ENCODE measurements around the gene SHB.
A peak's percentile ranks its signal among the peaks of the same experiment; 100 is the strongest.

SHB gene

GRCh38 chr9:38008168-38009034 is 60.6 kb downstream of the SHB start:
- Histone ChIP-seq H2BK15ac (ENCODE audit: low read depth, poor library complexity, severe bottlenecking) (peak overlapping the region; percentile 29), H3K4ac (ENCODE audit: low read depth in 1 of 2, low read length in 2 of 2) (peak overlapping the region; percentile 76 to 92), H2AK5ac (ENCODE audit: low read length, severe bottlenecking) (peak overlapping the region; percentile 78), H3K14ac (ENCODE audit: low read length in 2 of 2) (peak overlapping the region in 1 of 2 experiments; percentile 72), H3K18ac (ENCODE audit: low read depth in 1 of 2, low read length in 2 of 2) (peak overlapping the region; percentile 97 to 99), H2BK120ac (ENCODE audit: low read depth, low read length) (peak overlapping the region; percentile 69), H3K4me2 (ENCODE audit: low read length, poor library complexity, severe bottlenecking) (peak overlapping the region; percentile 20), H3K36me3 (ENCODE audit: control insufficient read depth in 1 of 2, insufficient read depth in 2 of 2, low read depth in 1 of 2, low read length in 2 of 2) (peaks cover 16 to 57% of the 10 kb centered on the region in 2 experiments), H3K9ac (ENCODE audit: low read length) (peak overlapping the region; percentile 79), H4K91ac (ENCODE audit: low read length) (peak overlapping the region; percentile 97), H3K27ac (ENCODE audit: low read length, poor library complexity, severe bottlenecking) (peak overlapping the region; percentile 93), H2BK12ac (ENCODE audit: low read length in 2 of 2) (peak overlapping the region; percentile 42 to 86), H3K4me3 (ENCODE audit: insufficient read depth in 1 of 2, low read depth in 1 of 2, low read length in 2 of 2) (peak overlapping the region in 1 of 2 experiments; percentile 42), H3K9me3 (ENCODE audit: control insufficient read depth, low read length) (no peaks in the 10 kb centered on the region), H3K79me1 (replicated peaks; ENCODE audit: low read length, poor library complexity, severe bottlenecking) (peaks cover 7% of the 10 kb centered on the region), H2AFZ (ENCODE audit: low read depth, low read length) (no peak overlapping the region), H3K4me1 (ENCODE audit: control insufficient read depth, insufficient read depth, low read depth, low read length) (peaks cover 72% of the 10 kb centered on the region), H3K27me3 (ENCODE audit: control insufficient read depth in 1 of 2, insufficient read depth in 1 of 2, low read length in 2 of 2) (no peaks in the 10 kb centered on the region), H3K23ac (ENCODE audit: low read length in 2 of 2) (no peak overlapping the region), H2BK5ac (ENCODE audit: low read depth, low read length, poor library complexity, severe bottlenecking) (peak overlapping the region; percentile 73), H4K8ac (ENCODE audit: low read length) (peak overlapping the region; percentile 79)
- DNase-seq: peak; percentile 93
- 5% methylated on average over 5 of the region's 10 CpGs for WGBS

- H3K9ac ChIP-seq (ENCODE audit: low read length): no peak overlapping the region
- H4K8ac ChIP-seq (ENCODE audit: low read length): no peak overlapping the region
- H3K4ac ChIP-seq (ENCODE audit: low read depth in 1 of 2, low read length in 2 of 2): peak overlapping the region in 1 of 2 experiments; percentile 54
- no peak overlapping the region for H2BK15ac ChIP-seq (ENCODE audit: low read depth, poor library complexity, severe bottlenecking)
- H3K27me3 ChIP-seq (ENCODE audit: control insufficient read depth in 1 of 2, insufficient read depth in 1 of 2, low read length in 2 of 2): no peaks in the 10 kb centered on the region
- H2AFZ ChIP-seq (ENCODE audit: low read depth, low read length): no peak overlapping the region
- WGBS: 91% methylated on average over 5 of the region's 5 CpGs
- peak overlapping the region; percentile 16 to 25 for H3K18ac ChIP-seq (ENCODE audit: low read depth in 1 of 2, low read length in 2 of 2)
- no peak overlapping the region for H3K4me3 ChIP-seq (ENCODE audit: insufficient read depth in 1 of 2, low read depth in 1 of 2, low read length in 2 of 2)
- peaks cover 3 to 49% of the 10 kb centered on the region in 2 experiments for H3K36me3 ChIP-seq (ENCODE audit: control insufficient read depth in 1 of 2, insufficient read depth in 2 of 2, low read depth in 1 of 2, low read length in 2 of 2)
- H3K4me1 ChIP-seq (ENCODE audit: control insufficient read depth, insufficient read depth, low read depth, low read length): peaks cover 74% of the 10 kb centered on the region
- no peak for DNase-seq
- H3K23ac ChIP-seq (ENCODE audit: low read length in 2 of 2): no peak overlapping the region
- peak overlapping the region; percentile 54 for H2BK120ac ChIP-seq (ENCODE audit: low read depth, low read length)
- H3K4me2 ChIP-seq (ENCODE audit: low read length, poor library complexity, severe bottlenecking): no peak overlapping the region
- H3K14ac ChIP-seq (ENCODE audit: low read length in 2 of 2): no peak overlapping the region
- H2BK5ac ChIP-seq (ENCODE audit: low read depth, low read length, poor library complexity, severe bottlenecking): no peak overlapping the region
- peaks cover 8% of the 10 kb centered on the region for H3K79me1 ChIP-seq (replicated peaks; ENCODE audit: low read length, poor library complexity, severe bottlenecking)
- H4K91ac ChIP-seq (ENCODE audit: low read length): peak overlapping the region; percentile 66
- H2BK12ac ChIP-seq (ENCODE audit: low read length in 2 of 2): peak overlapping the region in 1 of 2 experiments; percentile 3
- peak overlapping the region; percentile 93 for H3K27ac ChIP-seq (ENCODE audit: low read length, poor library complexity, severe bottlenecking)
- no peaks in the 10 kb centered on the region for H3K9me3 ChIP-seq (ENCODE audit: control insufficient read depth, low read length)
- peak overlapping the region; percentile 51 for H2AK5ac ChIP-seq (ENCODE audit: low read length, severe bottlenecking)
Observed at GRCh38 chr9:38007016-38007415, 62.0 kb downstream of the SHB start.

GRCh38 chr9:38006163-38006562 is 62.9 kb downstream of the SHB start:
- no peak overlapping the region for H3K4me2 ChIP-seq (ENCODE audit: low read length, poor library complexity, severe bottlenecking)
- peaks cover 4 to 47% of the 10 kb centered on the region in 2 experiments for H3K36me3 ChIP-seq (ENCODE audit: control insufficient read depth in 1 of 2, insufficient read depth in 2 of 2, low read depth in 1 of 2, low read length in 2 of 2)
- peaks cover 7% of the 10 kb centered on the region for H3K79me1 ChIP-seq (replicated peaks; ENCODE audit: low read length, poor library complexity, severe bottlenecking)

GRCh38 chr9:38004809-38005560 is 64.0 kb downstream of the SHB start:
- Histone ChIP-seq H2BK15ac (ENCODE audit: low read depth, poor library complexity, severe bottlenecking) (peak overlapping the region; percentile 73), H2BK12ac (ENCODE audit: low read length in 2 of 2) (no peak overlapping the region), H3K4ac (ENCODE audit: low read depth in 1 of 2, low read length in 2 of 2) (peak overlapping the region in 1 of 2 experiments; percentile 1), H3K36me3 (ENCODE audit: control insufficient read depth in 1 of 2, insufficient read depth in 2 of 2, low read depth in 1 of 2, low read length in 2 of 2) (peaks cover 8 to 50% of the 10 kb centered on the region in 2 experiments), H3K4me2 (ENCODE audit: low read length, poor library complexity, severe bottlenecking) (no peak overlapping the region), H3K79me1 (replicated peaks; ENCODE audit: low read length, poor library complexity, severe bottlenecking) (peaks cover 8% of the 10 kb centered on the region), H3K9ac (ENCODE audit: low read length) (no peak overlapping the region), H3K9me3 (ENCODE audit: control insufficient read depth, low read length) (no peaks in the 10 kb centered on the region), H2AFZ (ENCODE audit: low read depth, low read length) (no peak overlapping the region), H2AK5ac (ENCODE audit: low read length, severe bottlenecking) (no peak overlapping the region), H3K14ac (ENCODE audit: low read length in 2 of 2) (peak overlapping the region in 1 of 2 experiments; percentile 31), H2BK5ac (ENCODE audit: low read depth, low read length, poor library complexity, severe bottlenecking) (no peak overlapping the region), H4K91ac (ENCODE audit: low read length) (no peak overlapping the region), H3K23ac (ENCODE audit: low read length in 2 of 2) (no peak overlapping the region), H3K27me3 (ENCODE audit: control insufficient read depth in 1 of 2, insufficient read depth in 1 of 2, low read length in 2 of 2) (no peaks in the 10 kb centered on the region), H2BK120ac (ENCODE audit: low read depth, low read length) (no peak overlapping the region), H3K4me1 (ENCODE audit: control insufficient read depth, insufficient read depth, low read depth, low read length) (peaks cover 70% of the 10 kb centered on the region), H3K4me3 (ENCODE audit: insufficient read depth in 1 of 2, low read depth in 1 of 2, low read length in 2 of 2) (no peak overlapping the region), H4K8ac (ENCODE audit: low read length) (no peak overlapping the region), H3K18ac (ENCODE audit: low read depth in 1 of 2, low read length in 2 of 2) (no peak overlapping the region), H3K27ac (ENCODE audit: low read length, poor library complexity, severe bottlenecking) (no peak overlapping the region)
- DNase-seq: no peak
- 98% methylated on average over 11 of the region's 12 CpGs for WGBS

More at GRCh38 chr9:38006163-38006562, 62.9 kb downstream of the SHB start:
- Histone ChIP-seq H3K23ac (ENCODE audit: low read length in 2 of 2) (no peak overlapping the region), H4K91ac (ENCODE audit: low read length) (peak overlapping the region; percentile 43), H3K27ac (ENCODE audit: low read length, poor library complexity, severe bottlenecking) (peak overlapping the region; percentile 1), H3K4me1 (ENCODE audit: control insufficient read depth, insufficient read depth, low read depth, low read length) (peaks cover 70% of the 10 kb centered on the region), H3K9me3 (ENCODE audit: control insufficient read depth, low read length) (no peaks in the 10 kb centered on the region), H2BK12ac (ENCODE audit: low read length in 2 of 2) (peak overlapping the region in 1 of 2 experiments; percentile 38), H2AK5ac (ENCODE audit: low read length, severe bottlenecking) (peak overlapping the region; percentile 1), H2AFZ (ENCODE audit: low read depth, low read length) (no peak overlapping the region), H3K14ac (ENCODE audit: low read length in 2 of 2) (no peak overlapping the region), H2BK15ac (ENCODE audit: low read depth, poor library complexity, severe bottlenecking) (no peak overlapping the region), H3K18ac (ENCODE audit: low read depth in 1 of 2, low read length in 2 of 2) (no peak overlapping the region), H4K8ac (ENCODE audit: low read length) (peak overlapping the region; percentile 5), H3K27me3 (ENCODE audit: control insufficient read depth in 1 of 2, insufficient read depth in 1 of 2, low read length in 2 of 2) (no peaks in the 10 kb centered on the region), H3K4ac (ENCODE audit: low read depth in 1 of 2, low read length in 2 of 2) (no peak overlapping the region), H3K9ac (ENCODE audit: low read length) (no peak overlapping the region), H3K4me3 (ENCODE audit: insufficient read depth in 1 of 2, low read depth in 1 of 2, low read length in 2 of 2) (no peak overlapping the region), H2BK120ac (ENCODE audit: low read depth, low read length) (no peak overlapping the region), H2BK5ac (ENCODE audit: low read depth, low read length, poor library complexity, severe bottlenecking) (no peak overlapping the region)
- DNase-seq: no peak
- WGBS: 82% methylated on average over 7 of the region's 7 CpGs

All from mesenchymal stem cell (in vitro differentiated cells and primary cell).